ENCODE data around the gene UFSP1. TPM values are rescaled to one million over a fixed set of nuclear protein-coding genes. Genes with fewer than 3 reads are reported as not detected.
A peak's percentile ranks its signal among the peaks of the same experiment; 100 is the strongest.

The UFSP1 gene
- total and polyA plus RNA-seq, 3 donors from 2014 or later = 1.3 to 4.2 (median 3.0) TPM

GRCh38 chr7:100865372-100865911, 24.1 kb downstream of the UFSP1 start:
- intact Hi-C loops (cut with DNase I; ENCODE audit: low total_unique reads) = no loop called here
- peaks cover 25% of the 10 kb centered on the region for H3K4me1 ChIP-seq

GRCh38 chr7:100864263-100864845, 25.2 kb downstream of the UFSP1 start:
- intact Hi-C loops (cut with DNase I; ENCODE audit: low total_unique reads) = no loop called here
- no peaks in the 10 kb centered on the region for H3K27me3 ChIP-seq
- no peak overlapping the region for H3K27ac ChIP-seq
- 90 to 91% methylated on average over 12 of the region's 12 CpGs for WGBS, 2 donors
- H3K4me3 ChIP-seq = no peak overlapping the region
- no peaks in the 10 kb centered on the region for H3K36me3 ChIP-seq (ENCODE audit: low read depth, missing control alignments)
- no peak for DNase-seq
- H3K9me3 ChIP-seq = no peaks in the 10 kb centered on the region
- TF ChIP-seq POLR2A (IDR thresholded peaks at IDR 0.05) (no peak), CTCF (IDR thresholded peaks at IDR 0.05) (no peak)
- H3K4me1 ChIP-seq = peaks cover 25% of the 10 kb centered on the region

More at GRCh38 chr7:100865372-100865911, 24.1 kb downstream of the UFSP1 start:
- 78 to 81% methylated on average over 14 to 17 of the region's 17 CpGs for WGBS, 2 donors
- Histone ChIP-seq H3K4me3 (no peak overlapping the region), H3K36me3 (ENCODE audit: low read depth, missing control alignments) (no peaks in the 10 kb centered on the region), H3K9me3 (no peaks in the 10 kb centered on the region), H3K27me3 (no peaks in the 10 kb centered on the region), H3K27ac (peak overlapping the region; percentile 94 to 98)
- no peak for DNase-seq
- TF ChIP-seq POLR2A (IDR thresholded peaks at IDR 0.05) = no peak
- no peak for TF ChIP-seq CTCF (IDR thresholded peaks at IDR 0.05)

GRCh38 chr7:100863406-100863950, 26.0 kb downstream of the UFSP1 start:
- 59 to 75% methylated on average over 10 of the region's 10 CpGs for WGBS, 2 donors
- no peak overlapping the region for H3K4me3 ChIP-seq
- H3K27me3 ChIP-seq = no peaks in the 10 kb centered on the region
- intact Hi-C loops (cut with DNase I; ENCODE audit: low total_unique reads) = no loop called here
- no peaks in the 10 kb centered on the region for H3K9me3 ChIP-seq
- TF ChIP-seq CTCF (IDR thresholded peaks at IDR 0.05) (no peak), POLR2A (IDR thresholded peaks at IDR 0.05) (no peak)
- DNase-seq = no peak
- peaks cover 19% of the 10 kb centered on the region for H3K4me1 ChIP-seq
- no peaks in the 10 kb centered on the region for H3K36me3 ChIP-seq (ENCODE audit: low read depth, missing control alignments)
- no peak overlapping the region for H3K27ac ChIP-seq

- H3K9me3 ChIP-seq = no peaks in the 10 kb centered on the region
- intact Hi-C loops (cut with DNase I; ENCODE audit: low total_unique reads) = no loop called here
- H3K4me3 ChIP-seq = no peak overlapping the region
- no peak for DNase-seq
- H3K27me3 ChIP-seq = no peaks in the 10 kb centered on the region
- no peaks in the 10 kb centered on the region for H3K36me3 ChIP-seq (ENCODE audit: low read depth, missing control alignments)
- TF ChIP-seq CTCF (IDR thresholded peaks at IDR 0.05) = no peak
- no peak for TF ChIP-seq POLR2A (IDR thresholded peaks at IDR 0.05)
- H3K27ac ChIP-seq = no peak overlapping the region
- peaks cover 15% of the 10 kb centered on the region for H3K4me1 ChIP-seq
- 82 to 92% methylated on average over 6 to 14 of the region's 14 CpGs for WGBS, 2 donors
Measured at GRCh38 chr7:100861616-100861985, 27.9 kb downstream of the UFSP1 start.
